GM12891 (cell line): ENCODE results near the gene FMNL3.

ENCODE experiments used
- PAX5 ChIP-seq: IDR thresholded peaks from 2 replicates; pipeline ENCODE4 v1.6.1; 2011; ENCODE audit warnings: low read length, moderate library complexity, mild to moderate bottlenecking; ENCODE audit not compliant: insufficient read depth, severe bottlenecking
- POLR2A ChIP-seq: IDR thresholded peaks from 2 replicates; pipeline ENCODE4 v1.6.1; 2011; ENCODE audit warnings: low read depth, low read length, control low read depth
- POLR2AphosphoS5 ChIP-seq: IDR thresholded peaks from 2 replicates; pipeline ENCODE4 v1.6.1; 2011; ENCODE audit warnings: low read depth, low read length, control low read depth
- POU2F2 ChIP-seq: IDR thresholded peaks from 2 replicates; pipeline ENCODE4 v1.6.1; 2011; ENCODE audit warnings: low read depth, mild to moderate bottlenecking, control low read depth, low read length, moderate library complexity
- SPI1 ChIP-seq: IDR thresholded peaks from 2 replicates; pipeline ENCODE4 v1.6.1; 2011; ENCODE audit warnings: low read depth, low read length, control low read depth
- TAF1 ChIP-seq: IDR thresholded peaks from 2 replicates; pipeline ENCODE4 v1.6.1; 2011; ENCODE audit warnings: low read depth, low read length, control low read depth

DNA sequence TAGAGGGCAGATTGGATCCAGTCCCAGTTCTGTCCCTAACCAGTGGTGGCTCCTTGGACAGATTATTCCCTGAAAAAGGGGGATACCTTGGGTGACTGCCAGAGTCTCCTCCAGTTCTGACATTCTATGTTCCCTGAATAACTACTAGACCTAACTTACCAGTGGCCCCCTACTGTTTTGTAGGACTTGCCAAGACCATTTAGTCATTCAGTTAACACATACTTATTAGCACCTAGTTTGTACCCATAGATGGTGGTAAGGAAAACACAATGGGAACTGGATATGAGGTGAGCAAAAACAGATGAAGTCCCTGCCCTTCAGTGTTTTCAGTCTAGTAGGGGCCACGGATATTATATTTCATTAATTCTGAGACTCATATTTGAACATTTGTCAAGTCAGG lies 80.4 kb downstream of the FMNL3 start:
- no peak for TF ChIP-seq POLR2A
- no peak for TF ChIP-seq SPI1
- TF ChIP-seq POLR2AphosphoS5: no peak
- no peak for TF ChIP-seq TAF1
- no peak for TF ChIP-seq PAX5
- TF ChIP-seq POU2F2: no peak
